ENCODE data around the gene SASH1. TPM values are rescaled to one million over a fixed set of nuclear protein-coding genes. Genes with fewer than 3 reads are reported as not detected.

The SASH1 gene
- total RNA-seq, 1 experiment from 2014 or later = 33.2 TPM

- Histone ChIP-seq H3K79me1 (ENCODE audit: insufficient read depth, low read depth, low read length, poor library complexity, severe bottlenecking) (no peaks in the 10 kb centered on the region), H4K8ac (replicated peaks; ENCODE audit: insufficient read length, low read depth, low read length) (no peak overlapping the region), H3K27ac (ENCODE audit: insufficient read length, low read depth, low read length) (no peak overlapping the region), H3K23me2 (ENCODE audit: insufficient read length, low read depth, low read length, poor library complexity, severe bottlenecking) (no peaks in the 10 kb centered on the region), H3K9ac (ENCODE audit: extremely low read depth, insufficient read length, low read length) (no peak overlapping the region), H2BK20ac (ENCODE audit: low read depth, low read length, poor library complexity, severe bottlenecking) (no peak overlapping the region), H2BK12ac (ENCODE audit: insufficient read length, low read depth, low read length) (no peak overlapping the region), H3K23ac (ENCODE audit: insufficient read length, low read depth, low read length) (no peak overlapping the region), H4K20me1 (ENCODE audit: control insufficient read depth, insufficient read depth, insufficient read length) (no peaks in the 10 kb centered on the region), H3K56ac (ENCODE audit: insufficient read length, low read depth, low read length) (no peak overlapping the region), H2BK15ac (ENCODE audit: low read depth, low read length) (no peak overlapping the region), H3T11ph (ENCODE audit: low read length) (no peak overlapping the region), H4K5ac (ENCODE audit: insufficient read length, low read depth, low read length) (no peak overlapping the region), H4K91ac (ENCODE audit: insufficient read length, low read depth, low read length) (no peak overlapping the region), H2BK5ac (ENCODE audit: insufficient read length, low read length) (no peak overlapping the region), H3K27me3 (ENCODE audit: insufficient read depth, low read length) (no peaks in the 10 kb centered on the region), H3K4ac (ENCODE audit: low read depth, low read length) (no peak overlapping the region), H3K14ac (ENCODE audit: insufficient read depth, low read length) (no peak overlapping the region), H3K4me2 (ENCODE audit: insufficient read depth, insufficient read length, low read length) (no peak overlapping the region), H2BK120ac (ENCODE audit: low read depth, low read length, poor library complexity, severe bottlenecking) (no peak overlapping the region), H3K79me2 (ENCODE audit: insufficient read depth, low read length) (no peaks in the 10 kb centered on the region), H3K18ac (ENCODE audit: insufficient read length, low read depth, low read length) (no peak overlapping the region), H2AK5ac (ENCODE audit: insufficient read length, low read length) (no peak overlapping the region), H2AFZ (ENCODE audit: low read length) (no peak overlapping the region), H3K4me1 (ENCODE audit: insufficient read depth, low read length) (peaks cover 6% of the 10 kb centered on the region; the same call in 1 of the 2 replicates), H3K9me3 (ENCODE audit: control insufficient read depth, low read depth, low read length) (no peaks in the 10 kb centered on the region)
- no peak for DNase-seq
- Mint-ChIP-seq H3K9me3 (no peaks in the 10 kb centered on the region), H3K36me3 (ENCODE audit: insufficient read depth in 1 of 3, low read depth in 3 of 3) (peaks cover 13 to 51% (median 40%) of the 10 kb centered on the region in 3 experiments; a peak in 6 of 7 replicates), H3K4me1 (peaks cover 32 to 34% of the 10 kb centered on the region in 2 experiments), H3K27ac (peak overlapping the region in 1 of 3 experiments; percentile 51; a peak in 1 of 7 replicates), H3K4me3 (no peak overlapping the region), H3K27me3 (ENCODE audit: low read depth) (no peaks in the 10 kb centered on the region)
- no peak for TF ChIP-seq CTCF (conservative IDR thresholded peaks at IDR 0.05)
- no CpG with 5 or more reads among the region's 12 CpGs for WGBS (ENCODE audit: extremely low coverage, insufficient read length, low lambda C conversion rate)
Observed at GRCh38 chr6:148472171-148473105, 129.8 kb downstream of the SASH1 start.
